Endodermal cell (in vitro differentiated cells): ENCODE data around the gene STYX. TPM values are rescaled to one million over a fixed set of nuclear protein-coding genes. Genes with fewer than 3 reads are reported as not detected.

Experiments
- DNase-seq: peaks from one replicate; pipeline ENCODE4 v3.0.0-alpha.2; 2017
- H3K27ac ChIP-seq: 2 replicates; pipeline ENCODE4 v1.5.1; 2013; ENCODE audit warnings: mild to moderate bottlenecking, low read depth, low read length, moderate library complexity
- H3K27me3 ChIP-seq: 2 replicates; pipeline ENCODE4 v1.6.1; 2013; ENCODE audit warnings: mild to moderate bottlenecking, low read length, moderate library complexity; ENCODE audit not compliant: insufficient read depth, control insufficient read depth, poor library complexity, severe bottlenecking
- H3K36me3 ChIP-seq: 2 replicates; pipeline ENCODE4 v1.7.0; 2013; ENCODE audit warnings: mild to moderate bottlenecking, low read length, moderate library complexity; ENCODE audit not compliant: control insufficient read depth, insufficient read depth
- H3K4me1 ChIP-seq: one replicate; pipeline ENCODE4 v1.7.0; 2013; ENCODE audit warnings: low read length; ENCODE audit not compliant: control insufficient read depth, insufficient read depth
- H3K4me3 ChIP-seq: 2 replicates; pipeline ENCODE4 v1.5.1; 2013; ENCODE audit warnings: mild to moderate bottlenecking, low read length, moderate library complexity
- H3K9ac ChIP-seq: 2 replicates; pipeline ENCODE4 v1.6.1; 2013; ENCODE audit warnings: mild to moderate bottlenecking, low read length, moderate library complexity; ENCODE audit not compliant: poor library complexity, severe bottlenecking; ENCODE audit errors: extremely low read depth
- H3K9me3 ChIP-seq: 2 replicates; pipeline ENCODE4 v1.6.1; 2013; ENCODE audit warnings: mild to moderate bottlenecking, low read length, moderate library complexity; ENCODE audit not compliant: control insufficient read depth
- H3K27ac Mint-ChIP-seq: 2 replicates; pipeline ENCODE4 v1.8.0; 2020; ENCODE audit warnings: mixed read lengths
- H3K27me3 Mint-ChIP-seq: 2 replicates; pipeline ENCODE4 v1.8.0; 2021; ENCODE audit warnings: mild to moderate bottlenecking, mixed read lengths; ENCODE audit not compliant: insufficient read depth
- H3K36me3 Mint-ChIP-seq: 2 replicates; pipeline ENCODE4 v1.8.0; 2020; ENCODE audit warnings: low read depth, mixed read lengths
- H3K4me1 Mint-ChIP-seq: 2 replicates; pipeline ENCODE4 v1.8.0; 2020; ENCODE audit warnings: mixed read lengths
- H3K4me3 Mint-ChIP-seq: 2 replicates; pipeline ENCODE4 v1.8.0; 2020; ENCODE audit warnings: mild to moderate bottlenecking, moderate library complexity, mixed read lengths
- H3K9me3 Mint-ChIP-seq: 2 replicates; pipeline ENCODE4 v1.8.0; 2020; ENCODE audit warnings: mild to moderate bottlenecking, mixed read lengths
- WGBS, 2 experiments: methylation state at CpG; one replicate each; pipeline versions ENCODE4 v1.1.5 to v1.1.7; 2013; ENCODE audit warnings: missing lambda C conversion rate in 2 of 2, mixed read lengths in 1 of 2; ENCODE audit not compliant: insufficient coverage in 1 of 2, insufficient read length in 1 of 2; 5-methylcytosine and 5-hydroxymethylcytosine counted together
- total RNA-seq, 2 donors: library from RNA; stranded (reverse); fragmentation: NEBNext Ultra II Directional in 1 of 2; extraction: Animal tissue kit (Norgen Biotek cat#: 25700) in 1 of 2; gene quantifications; 2 replicates in 1 of 2; 3 replicates in 1 of 2; pipeline ENCODE4 v1.2.1, GENCODE V29; 2021
- TF ChIP-seq, protein P1 (sequence below): fragments of 200-600 bp; sonication (generic); conservative IDR thresholded peaks from 2 replicates; pipeline ENCODE4 v1.5.0; 2021; ENCODE audit warnings: antibody characterized with exemption, mild to moderate bottlenecking

STYX gene
- total RNA-seq, 2 donors from 2014 or later: 27.3 to 28.2 TPM

DNA sequence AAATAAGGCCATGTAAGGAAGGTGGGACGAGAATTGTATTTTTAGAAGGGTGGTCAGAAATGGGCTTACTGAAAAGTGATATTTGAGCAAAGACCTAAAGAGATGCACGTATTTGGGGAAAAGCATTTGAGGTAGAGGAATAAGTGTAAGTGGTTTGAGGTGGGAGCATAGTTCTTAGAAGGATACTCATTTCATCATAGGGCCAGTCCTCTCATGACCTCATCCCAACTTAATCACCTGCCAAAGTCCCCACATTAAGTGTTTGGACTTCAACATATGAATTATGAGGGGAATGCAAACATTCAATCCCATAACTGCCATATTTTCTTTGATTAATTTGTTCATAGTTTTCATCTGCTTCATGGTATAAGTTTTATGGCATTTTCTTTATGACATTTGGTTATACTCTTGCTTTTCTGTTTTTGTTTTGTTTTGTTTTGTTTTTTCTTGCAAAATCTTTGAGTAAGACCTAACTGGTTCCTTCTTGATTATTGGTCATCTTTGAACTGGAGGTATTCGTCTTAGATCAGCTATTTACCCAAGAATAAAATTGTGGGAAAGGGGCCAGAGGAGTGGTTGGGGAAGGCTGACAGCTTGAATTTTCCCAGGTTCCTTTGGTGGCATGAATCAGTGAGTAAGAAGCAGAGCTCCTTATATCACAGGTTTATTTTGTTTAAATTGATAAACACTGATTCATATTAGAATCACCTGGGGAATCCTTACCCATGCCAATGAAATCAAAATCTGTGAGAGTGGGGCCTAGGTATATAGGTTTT, 37.3 kb downstream of the STYX start:
- Histone ChIP-seq H3K27ac (no peak overlapping the region), H3K36me3 (peaks cover 57% of the 10 kb centered on the region), H3K9me3 (no peaks in the 10 kb centered on the region), H3K27me3 (no peaks in the 10 kb centered on the region), H3K9ac (no peak overlapping the region), H3K4me1 (no peaks in the 10 kb centered on the region), H3K4me3 (no peak overlapping the region)
- Mint-ChIP-seq H3K27me3 (no peaks in the 10 kb centered on the region), H3K4me3 (no peak overlapping the region), H3K27ac (peak overlapping the region; percentile 14), H3K9me3 (no peaks in the 10 kb centered on the region), H3K36me3 (peaks cover 55% of the 10 kb centered on the region), H3K4me1 (peaks cover 2% of the 10 kb centered on the region)
- WGBS, 2 experiments: 91 to 100% methylated on average over 3 of the region's 3 CpGs
- DNase-seq: no peak
- TF ChIP-seq, protein P1, sequence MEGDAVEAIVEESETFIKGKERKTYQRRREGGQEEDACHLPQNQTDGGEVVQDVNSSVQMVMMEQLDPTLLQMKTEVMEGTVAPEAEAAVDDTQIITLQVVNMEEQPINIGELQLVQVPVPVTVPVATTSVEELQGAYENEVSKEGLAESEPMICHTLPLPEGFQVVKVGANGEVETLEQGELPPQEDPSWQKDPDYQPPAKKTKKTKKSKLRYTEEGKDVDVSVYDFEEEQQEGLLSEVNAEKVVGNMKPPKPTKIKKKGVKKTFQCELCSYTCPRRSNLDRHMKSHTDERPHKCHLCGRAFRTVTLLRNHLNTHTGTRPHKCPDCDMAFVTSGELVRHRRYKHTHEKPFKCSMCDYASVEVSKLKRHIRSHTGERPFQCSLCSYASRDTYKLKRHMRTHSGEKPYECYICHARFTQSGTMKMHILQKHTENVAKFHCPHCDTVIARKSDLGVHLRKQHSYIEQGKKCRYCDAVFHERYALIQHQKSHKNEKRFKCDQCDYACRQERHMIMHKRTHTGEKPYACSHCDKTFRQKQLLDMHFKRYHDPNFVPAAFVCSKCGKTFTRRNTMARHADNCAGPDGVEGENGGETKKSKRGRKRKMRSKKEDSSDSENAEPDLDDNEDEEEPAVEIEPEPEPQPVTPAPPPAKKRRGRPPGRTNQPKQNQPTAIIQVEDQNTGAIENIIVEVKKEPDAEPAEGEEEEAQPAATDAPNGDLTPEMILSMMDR: no peak

DNA sequence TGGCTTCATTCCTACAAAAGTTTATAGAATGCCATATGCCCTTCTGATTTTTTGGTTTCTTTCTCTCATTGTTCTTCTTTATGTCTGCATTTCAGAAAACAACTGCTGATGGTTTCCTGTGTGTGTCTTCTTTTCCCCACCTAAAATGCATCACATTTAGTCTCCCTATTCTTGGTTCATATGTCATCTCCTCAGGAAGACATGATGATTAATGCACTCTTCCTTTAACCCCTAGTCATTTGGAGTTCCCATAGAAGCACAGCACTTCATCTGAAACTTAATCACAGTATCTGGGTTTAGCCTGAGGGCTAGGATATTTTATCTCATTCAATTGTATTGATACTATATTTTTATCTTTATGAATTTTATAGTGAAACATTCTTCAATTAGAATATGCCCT, 39.9 kb downstream of the STYX start:
- H3K9ac ChIP-seq: no peak overlapping the region
- Mint-ChIP-seq H3K27ac (no peak overlapping the region), H3K36me3 (peaks cover 39% of the 10 kb centered on the region), H3K4me1 (peaks cover 5% of the 10 kb centered on the region), H3K9me3 (no peaks in the 10 kb centered on the region), H3K4me3 (no peak overlapping the region), H3K27me3 (no peaks in the 10 kb centered on the region)
- no peaks in the 10 kb centered on the region for H3K4me1 ChIP-seq
- no peak overlapping the region for H3K4me3 ChIP-seq
- peaks cover 62% of the 10 kb centered on the region for H3K36me3 ChIP-seq
- no peak for DNase-seq
- no peaks in the 10 kb centered on the region for H3K27me3 ChIP-seq
- H3K27ac ChIP-seq: no peak overlapping the region
- H3K9me3 ChIP-seq: no peaks in the 10 kb centered on the region
- TF ChIP-seq, protein P1: no peak

DNA sequence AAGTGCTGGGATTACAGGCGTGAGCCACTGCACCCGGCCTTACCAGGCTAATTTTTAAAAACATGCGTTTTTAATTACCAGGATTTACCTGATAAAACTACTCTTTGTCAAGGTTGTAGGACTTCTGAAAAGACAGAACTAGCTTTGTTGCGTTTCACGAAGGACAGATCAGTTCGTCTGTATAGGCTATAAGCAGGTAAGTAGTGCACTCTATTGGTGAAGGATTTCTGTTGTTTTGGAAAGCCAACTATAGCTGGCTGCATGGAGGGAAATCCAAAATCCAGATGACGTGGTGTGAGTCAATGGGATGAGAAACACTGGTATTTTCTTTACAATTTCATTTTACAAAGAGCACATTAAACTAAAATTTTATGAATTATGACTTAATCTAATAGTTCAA, 46.9 kb downstream of the STYX start:
- no peaks in the 10 kb centered on the region for H3K27me3 Mint-ChIP-seq
- H3K27ac ChIP-seq: no peak overlapping the region
- peak overlapping the region; percentile 48 for H3K27ac Mint-ChIP-seq
- no peak overlapping the region for H3K4me3 Mint-ChIP-seq
- H3K9ac ChIP-seq: no peak overlapping the region
- no peaks in the 10 kb centered on the region for H3K9me3 Mint-ChIP-seq
- no peaks in the 10 kb centered on the region for H3K27me3 ChIP-seq
- H3K36me3 Mint-ChIP-seq: peaks cover 38% of the 10 kb centered on the region
- TF ChIP-seq, protein P1: no peak
- peaks cover 5% of the 10 kb centered on the region for H3K4me1 Mint-ChIP-seq
- H3K36me3 ChIP-seq: peaks cover 71% of the 10 kb centered on the region
- no peak overlapping the region for H3K4me3 ChIP-seq
- no peaks in the 10 kb centered on the region for H3K9me3 ChIP-seq
- 93 to 96% methylated on average over 3 to 7 of the region's 7 CpGs for WGBS, 2 experiments
- H3K4me1 ChIP-seq: no peaks in the 10 kb centered on the region
- DNase-seq: no peak
